Measurements from ENCODE around the gene TTLL3.

Gene TTLL3

GRCh38 chr3:9820543-9820942 lies 10.5 kb downstream of the TTLL3 start:
- Histone ChIP-seq H3K4me1 (ENCODE audit: insufficient read depth, low read length) (no peaks in the 10 kb centered on the region), H3K36me3 (ENCODE audit: insufficient read depth, low read length) (peaks cover 27% of the 10 kb centered on the region), H3K9me3 (ENCODE audit: low read length) (no peaks in the 10 kb centered on the region), H3K27me3 (ENCODE audit: insufficient read depth, low read length) (no peaks in the 10 kb centered on the region), H2AFZ (ENCODE audit: low read depth, low read length) (no peak overlapping the region), H3K4me3 (ENCODE audit: low read length) (no peak overlapping the region)

GRCh38 chr3:9820946-9821345 lies 10.9 kb downstream of the TTLL3 start:
- no peaks in the 10 kb centered on the region for H3K9me3 ChIP-seq (ENCODE audit: low read length)
- H3K4me3 ChIP-seq (ENCODE audit: low read length), result no peak overlapping the region
- H3K4me1 ChIP-seq (ENCODE audit: insufficient read depth, low read length), result no peaks in the 10 kb centered on the region
- no peak overlapping the region for H2AFZ ChIP-seq (ENCODE audit: low read depth, low read length)
- no peaks in the 10 kb centered on the region for H3K27me3 ChIP-seq (ENCODE audit: insufficient read depth, low read length)
- peaks cover 27% of the 10 kb centered on the region for H3K36me3 ChIP-seq (ENCODE audit: insufficient read depth, low read length)

GRCh38 chr3:9825451-9826040 lies 15.5 kb downstream of the TTLL3 start:
- no peaks in the 10 kb centered on the region for H3K9me3 ChIP-seq (ENCODE audit: low read length)
- H3K4me1 ChIP-seq (ENCODE audit: insufficient read depth, low read length), result no peaks in the 10 kb centered on the region
- no peaks in the 10 kb centered on the region for H3K27me3 ChIP-seq (ENCODE audit: insufficient read depth, low read length)
- no peak overlapping the region for H3K4me3 ChIP-seq (ENCODE audit: low read length)
- H2AFZ ChIP-seq (ENCODE audit: low read depth, low read length), result no peak overlapping the region
- H3K36me3 ChIP-seq (ENCODE audit: insufficient read depth, low read length), result peaks cover 29% of the 10 kb centered on the region

GRCh38 chr3:9826815-9827573 lies 16.9 kb downstream of the TTLL3 start:
- Histone ChIP-seq H3K4me1 (ENCODE audit: insufficient read depth, low read length) (no peaks in the 10 kb centered on the region), H3K9me3 (ENCODE audit: low read length) (no peaks in the 10 kb centered on the region), H3K4me3 (ENCODE audit: low read length) (no peak overlapping the region), H2AFZ (ENCODE audit: low read depth, low read length) (no peak overlapping the region), H3K36me3 (ENCODE audit: insufficient read depth, low read length) (peaks cover 28% of the 10 kb centered on the region), H3K27me3 (ENCODE audit: insufficient read depth, low read length) (no peaks in the 10 kb centered on the region)

- H3K4me1 ChIP-seq (ENCODE audit: insufficient read depth, low read length), result no peaks in the 10 kb centered on the region
- no peak overlapping the region for H2AFZ ChIP-seq (ENCODE audit: low read depth, low read length)
- H3K4me3 ChIP-seq (ENCODE audit: low read length), result no peak overlapping the region
- peaks cover 44% of the 10 kb centered on the region for H3K36me3 ChIP-seq (ENCODE audit: insufficient read depth, low read length)
- H3K9me3 ChIP-seq (ENCODE audit: low read length), result no peaks in the 10 kb centered on the region
- H3K27me3 ChIP-seq (ENCODE audit: insufficient read depth, low read length), result no peaks in the 10 kb centered on the region
Observed at GRCh38 chr3:9828801-9829755, 19.0 kb downstream of the TTLL3 start.

GRCh38 chr3:9831253-9831652 lies 21.2 kb downstream of the TTLL3 start:
- no peak overlapping the region for H3K4me3 ChIP-seq (ENCODE audit: low read length)
- H2AFZ ChIP-seq (ENCODE audit: low read depth, low read length), result no peak overlapping the region
- no peaks in the 10 kb centered on the region for H3K4me1 ChIP-seq (ENCODE audit: insufficient read depth, low read length)
- no peaks in the 10 kb centered on the region for H3K9me3 ChIP-seq (ENCODE audit: low read length)
- H3K27me3 ChIP-seq (ENCODE audit: insufficient read depth, low read length), result no peaks in the 10 kb centered on the region
- peaks cover 64% of the 10 kb centered on the region for H3K36me3 ChIP-seq (ENCODE audit: insufficient read depth, low read length)

- Histone ChIP-seq H3K36me3 (ENCODE audit: insufficient read depth, low read length) (peaks cover 62% of the 10 kb centered on the region), H3K9me3 (ENCODE audit: low read length) (no peaks in the 10 kb centered on the region), H3K27me3 (ENCODE audit: insufficient read depth, low read length) (no peaks in the 10 kb centered on the region)
Observed at GRCh38 chr3:9833078-9833477, 23.0 kb downstream of the TTLL3 start.

GRCh38 chr3:9834520-9835380 lies 24.7 kb downstream of the TTLL3 start:
- Histone ChIP-seq H3K4me3 (ENCODE audit: low read length) (no peak overlapping the region), H3K4me1 (ENCODE audit: insufficient read depth, low read length) (no peaks in the 10 kb centered on the region), H3K36me3 (ENCODE audit: insufficient read depth, low read length) (peaks cover 57% of the 10 kb centered on the region), H3K27me3 (ENCODE audit: insufficient read depth, low read length) (no peaks in the 10 kb centered on the region), H2AFZ (ENCODE audit: low read depth, low read length) (no peak overlapping the region), H3K9me3 (ENCODE audit: low read length) (no peaks in the 10 kb centered on the region)

More at GRCh38 chr3:9833078-9833477, 23.0 kb downstream of the TTLL3 start:
- Histone ChIP-seq H3K4me1 (ENCODE audit: insufficient read depth, low read length) (no peaks in the 10 kb centered on the region), H3K4me3 (ENCODE audit: low read length) (no peak overlapping the region), H2AFZ (ENCODE audit: low read depth, low read length) (no peak overlapping the region)

- Histone ChIP-seq H3K4me3 (ENCODE audit: low read length) (no peak overlapping the region), H3K27me3 (ENCODE audit: insufficient read depth, low read length) (no peaks in the 10 kb centered on the region), H3K9me3 (ENCODE audit: low read length) (no peaks in the 10 kb centered on the region), H2AFZ (ENCODE audit: low read depth, low read length) (no peak overlapping the region), H3K36me3 (ENCODE audit: insufficient read depth, low read length) (peaks cover 60% of the 10 kb centered on the region), H3K4me1 (ENCODE audit: insufficient read depth, low read length) (no peaks in the 10 kb centered on the region)
Observed at GRCh38 chr3:9837701-9838582, 27.9 kb downstream of the TTLL3 start.

- peaks cover 53% of the 10 kb centered on the region for H3K36me3 ChIP-seq (ENCODE audit: insufficient read depth, low read length)
- H3K4me3 ChIP-seq (ENCODE audit: low read length), result no peak overlapping the region
- no peaks in the 10 kb centered on the region for H3K9me3 ChIP-seq (ENCODE audit: low read length)
- H3K27me3 ChIP-seq (ENCODE audit: insufficient read depth, low read length), result no peaks in the 10 kb centered on the region
- H2AFZ ChIP-seq (ENCODE audit: low read depth, low read length), result no peak overlapping the region
- peaks cover 5% of the 10 kb centered on the region for H3K4me1 ChIP-seq (ENCODE audit: insufficient read depth, low read length)
Observed at GRCh38 chr3:9838856-9839255, 28.8 kb downstream of the TTLL3 start.

GRCh38 chr3:9841015-9841414 lies 31.0 kb downstream of the TTLL3 start:
- H3K36me3 ChIP-seq (ENCODE audit: insufficient read depth, low read length), result peaks cover 32% of the 10 kb centered on the region
- no peak overlapping the region for H2AFZ ChIP-seq (ENCODE audit: low read depth, low read length)
- no peaks in the 10 kb centered on the region for H3K9me3 ChIP-seq (ENCODE audit: low read length)
- no peaks in the 10 kb centered on the region for H3K27me3 ChIP-seq (ENCODE audit: insufficient read depth, low read length)
- H3K4me1 ChIP-seq (ENCODE audit: insufficient read depth, low read length), result peaks cover 5% of the 10 kb centered on the region
- no peak overlapping the region for H3K4me3 ChIP-seq (ENCODE audit: low read length)

Data from neuron (in vitro differentiated cells).